HepG2 (cell line): Measurements from ENCODE around the gene PPARA. TPM values are rescaled to one million over a fixed set of nuclear protein-coding genes. Genes with fewer than 3 reads are reported as not detected.
A peak's percentile ranks its signal among the peaks of the same experiment; 100 is the strongest.

Source experiments
- E2F2 ChIP-seq: sonication (generic); formaldehyde crosslinking; IDR thresholded peaks from 2 replicates; pipeline ENCODE4 v1.4.0; 2020; ENCODE audit warnings: missing genetic modification reagents, borderline replicate concordance
- KLF15 ChIP-seq: sonication (generic); formaldehyde crosslinking; IDR thresholded peaks from 2 replicates; pipeline ENCODE4 v1.8.1; 2023; ENCODE audit warnings: borderline replicate concordance, mild to moderate bottlenecking, inconsistent platforms, missing genetic modification reagents, mixed read lengths
- MXI1 ChIP-seq: IDR thresholded peaks from 3 replicates; pipeline ENCODE4 v1.6.1; 2012; ENCODE audit warnings: low read depth, low read length, inconsistent platforms, borderline replicate concordance
- NFAT5 ChIP-seq: sonication (generic); formaldehyde crosslinking; IDR thresholded peaks from 2 replicates; pipeline ENCODE4 v1.4.0; 2020; ENCODE audit warnings: missing genetic modification reagents
- SP2 ChIP-seq: sonication (generic); formaldehyde crosslinking; IDR thresholded peaks from 2 replicates; pipeline ENCODE4 v1.5.1; 2020; ENCODE audit warnings: mild to moderate bottlenecking, missing genetic modification reagents
- ZFP36L1 ChIP-seq: sonication (generic); formaldehyde crosslinking; IDR thresholded peaks from 2 replicates; pipeline ENCODE4 v1.8.0; 2022; ENCODE audit warnings: mild to moderate bottlenecking, missing genetic modification reagents, moderate library complexity
- ZNF407 ChIP-seq: sonication (generic); formaldehyde crosslinking; IDR thresholded peaks from one replicate; pipeline ENCODE4 v1.5.1; 2020; ENCODE audit warnings: mild to moderate bottlenecking, missing genetic modification reagents; ENCODE audit errors: not compliant biosample characterization
- ZNF574 ChIP-seq: sonication (generic); formaldehyde crosslinking; IDR thresholded peaks from 2 replicates; pipeline ENCODE4 v1.4.0; 2020; ENCODE audit warnings: missing genetic modification reagents
- polyA plus RNA-seq, 8 experiments: library from polyadenylated mRNA; depleted of rRNA in 3 of 8; stranded (reverse) in 7 of 8; unstranded in 1 of 8; fragments of >200 nt; fragmentation: Illumina TruSeq in 4 of 8; extraction: Trizol in 4 of 8; gene quantifications; 2 replicates each; pipeline versions ENCODE4 v1.2.1 to v1.2.3, GENCODE V29; 2011 to 2016; ENCODE audit warnings: low read depth in 4 of 8, missing spikeins in 1 of 8, mixed read lengths in 1 of 8; ENCODE audit not compliant: insufficient read depth in 1 of 8
- total RNA-seq, 5 experiments: library from RNA; depleted of rRNA; stranded (reverse); fragments of >200 nt; fragmentation: Illumina TruSeq; extraction: Trizol; gene quantifications; 2 replicates each; pipeline ENCODE4 v1.2.3, GENCODE V29; 2016; ENCODE audit warnings: low read depth in 1 of 5

The PPARA gene
- total and polyA plus RNA-seq, 2 of the 13 experiments (the other 11 are each of a cell fraction or from before 2014, with no cell fraction given) = 18.2 to 24.7 TPM

- TF ChIP-seq NFAT5 (CRISPR knock-in tag) (peak; percentile 84), ZNF574 (CRISPR knock-in tag) (peak; percentile 76), KLF15 (CRISPR knock-in tag) (0 out of 2 replicates have a peak, but pooled peaks have one; percentile 65), MXI1 (peak; percentile 86; the same call in 1 of the 3 replicates), ZFP36L1 (CRISPR knock-in tag) (peak; percentile 42; the same call in 1 of the 2 replicates), E2F2 (peak; percentile 78; the same call in 1 of the 2 replicates), SP2 (peak; percentile 88), ZNF407 (CRISPR knock-in tag) (peak; percentile 47)
Observed at GRCh38 chr22:46250035-46250782, 99.9 kb downstream of the PPARA start, which contains the start of gene CDPF1 (continued).
